WERI-Rb-1 (cell line): ENCODE data around the gene IFFO2.
"Not testable (repeated sequence)": the region's sequence is repeated elsewhere in the genome, so short reads cannot be mapped to it uniquely, and the experiment has no call there.

Experiments used
- DNase-seq: peaks from one replicate; pipeline ENCODE4 v3.0.0-alpha.2; 2020
- H3K27ac ChIP-seq: fragments of 250-450 bp; sonication (Bioruptor Pico); 2 replicates; pipeline ENCODE4 v1.5.1; 2020; ENCODE audit warnings: mild to moderate bottlenecking, moderate library complexity
- H3K27me3 ChIP-seq: fragments of 250-450 bp; sonication (Bioruptor Pico); 2 replicates; pipeline ENCODE4 v1.5.1; 2021; ENCODE audit warnings: mild to moderate bottlenecking, low read depth, moderate library complexity; ENCODE audit not compliant: insufficient read depth, severe bottlenecking
- H3K36me3 ChIP-seq: fragments of 250-450 bp; sonication (Bioruptor Pico); 2 replicates; pipeline ENCODE4 v1.5.1; 2020; ENCODE audit warnings: mild to moderate bottlenecking, moderate library complexity
- H3K4me3 ChIP-seq: 2 replicates; pipeline ENCODE4 v1.5.1; 2011; ENCODE audit warnings: low read depth, mild to moderate bottlenecking, control low read depth, low read length
- H3K9me3 ChIP-seq: fragments of 250-450 bp; sonication (Bioruptor Pico); 2 replicates; pipeline ENCODE4 v1.5.1; 2021; ENCODE audit warnings: mild to moderate bottlenecking, moderate library complexity; ENCODE audit not compliant: severe bottlenecking
- TF ChIP-seq, protein P1 (sequence below): IDR thresholded peaks from 2 replicates; pipeline ENCODE4 v1.5.1; 2011; ENCODE audit warnings: low read depth, mild to moderate bottlenecking, control low read depth, inconsistent platforms, low read length

Gene IFFO2

DNA sequence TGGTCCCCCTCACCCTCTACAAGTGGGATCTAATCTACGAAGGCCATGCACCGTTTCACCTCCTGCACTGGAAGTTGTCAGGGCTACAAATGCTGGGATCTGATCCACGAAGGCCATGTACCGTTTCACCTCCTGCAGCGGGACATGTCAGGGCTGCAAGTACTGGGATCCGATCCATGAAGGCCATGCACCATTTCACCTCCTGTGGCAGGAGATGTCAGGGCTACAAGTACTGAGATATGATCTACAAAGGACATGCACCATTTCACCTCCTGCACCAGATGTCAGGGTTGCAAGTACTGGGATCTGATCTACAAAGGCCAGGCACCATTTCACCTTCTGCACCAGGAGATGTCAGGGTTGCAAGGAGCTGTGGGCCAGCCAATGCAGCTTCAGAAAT is 61.2 kb downstream of the IFFO2 start:
- Histone ChIP-seq H3K36me3 (no peaks in the 10 kb centered on the region), H3K9me3 (no peaks in the 10 kb centered on the region), H3K4me3 (no peak overlapping the region), H3K27ac (no peak overlapping the region), H3K27me3 (no peaks in the 10 kb centered on the region)
- DNase-seq, result no peak
- TF ChIP-seq, protein P1, sequence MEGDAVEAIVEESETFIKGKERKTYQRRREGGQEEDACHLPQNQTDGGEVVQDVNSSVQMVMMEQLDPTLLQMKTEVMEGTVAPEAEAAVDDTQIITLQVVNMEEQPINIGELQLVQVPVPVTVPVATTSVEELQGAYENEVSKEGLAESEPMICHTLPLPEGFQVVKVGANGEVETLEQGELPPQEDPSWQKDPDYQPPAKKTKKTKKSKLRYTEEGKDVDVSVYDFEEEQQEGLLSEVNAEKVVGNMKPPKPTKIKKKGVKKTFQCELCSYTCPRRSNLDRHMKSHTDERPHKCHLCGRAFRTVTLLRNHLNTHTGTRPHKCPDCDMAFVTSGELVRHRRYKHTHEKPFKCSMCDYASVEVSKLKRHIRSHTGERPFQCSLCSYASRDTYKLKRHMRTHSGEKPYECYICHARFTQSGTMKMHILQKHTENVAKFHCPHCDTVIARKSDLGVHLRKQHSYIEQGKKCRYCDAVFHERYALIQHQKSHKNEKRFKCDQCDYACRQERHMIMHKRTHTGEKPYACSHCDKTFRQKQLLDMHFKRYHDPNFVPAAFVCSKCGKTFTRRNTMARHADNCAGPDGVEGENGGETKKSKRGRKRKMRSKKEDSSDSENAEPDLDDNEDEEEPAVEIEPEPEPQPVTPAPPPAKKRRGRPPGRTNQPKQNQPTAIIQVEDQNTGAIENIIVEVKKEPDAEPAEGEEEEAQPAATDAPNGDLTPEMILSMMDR, result no peak

DNA sequence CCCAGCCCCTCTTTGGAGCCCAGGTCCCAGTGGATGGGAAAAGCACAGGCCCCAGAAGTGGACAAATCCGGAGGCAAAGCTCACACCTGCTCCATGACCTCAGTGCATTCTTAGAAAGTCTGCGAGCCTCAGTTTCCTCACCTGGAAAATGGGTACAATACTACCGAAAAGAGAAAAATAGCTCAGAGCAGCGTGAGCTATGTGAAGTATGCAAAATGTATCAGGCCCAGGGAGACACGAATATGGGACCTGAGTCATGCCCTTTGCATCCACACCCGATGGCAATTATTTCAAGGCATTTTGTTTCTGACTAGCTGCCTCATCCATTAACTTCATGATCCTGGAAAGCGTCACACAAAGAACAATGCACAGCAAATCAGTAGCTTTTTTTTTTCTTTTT is 63.4 kb downstream of the IFFO2 start:
- Histone ChIP-seq H3K36me3 (no peaks in the 10 kb centered on the region), H3K27ac (no peak overlapping the region), H3K27me3 (no peaks in the 10 kb centered on the region), H3K9me3 (no peaks in the 10 kb centered on the region), H3K4me3 (no peak overlapping the region)
- TF ChIP-seq, protein P1, result no peak
- DNase-seq, result no peak

DNA sequence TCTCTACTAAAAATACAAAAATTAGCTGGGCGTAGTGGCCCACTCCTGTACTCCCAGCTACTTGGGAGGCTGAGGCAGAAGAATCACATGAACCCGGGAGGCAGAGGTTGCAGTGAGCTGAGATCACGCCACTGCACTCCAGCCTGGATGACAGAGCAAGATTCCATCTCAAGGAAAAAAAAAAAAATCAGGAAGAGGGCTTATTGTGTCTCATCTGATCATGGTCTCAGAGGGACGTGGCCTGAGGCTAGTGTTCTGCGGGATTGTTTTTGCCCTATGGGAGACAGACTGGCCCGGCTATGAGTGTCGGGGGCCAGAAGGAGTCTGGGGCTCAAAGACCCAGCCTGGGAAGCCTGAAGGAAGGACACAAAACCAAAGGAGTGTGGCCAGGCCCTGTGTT is 64.6 kb downstream of the IFFO2 start:
- not testable (repeated sequence) for H3K27me3 ChIP-seq, H3K27ac ChIP-seq, H3K36me3 ChIP-seq, H3K9me3 ChIP-seq, DNase-seq, H3K4me3 ChIP-seq

DNA sequence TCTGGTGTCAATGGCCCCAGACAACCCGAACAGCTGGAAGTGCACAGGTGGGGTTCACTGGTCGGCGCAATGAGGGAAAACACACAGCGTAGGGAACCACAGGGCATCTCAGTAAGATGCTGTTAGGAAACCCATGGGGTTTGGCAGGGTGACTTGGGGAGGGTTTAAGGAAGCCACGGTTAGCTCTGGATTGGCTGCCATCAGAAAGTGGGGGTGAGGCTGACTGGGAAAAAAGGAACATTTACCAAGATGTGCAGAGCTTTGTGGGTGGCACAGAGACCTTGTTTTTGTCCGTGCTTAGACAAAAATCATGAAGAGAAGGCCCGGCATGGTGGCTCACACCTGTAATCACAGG is 65.1 kb downstream of the IFFO2 start:
- TF ChIP-seq, protein P1, result no peak
- H3K27me3 ChIP-seq, result no peaks in the 10 kb centered on the region
- DNase-seq, result no peak
- H3K9me3 ChIP-seq, result no peaks in the 10 kb centered on the region
- no peak overlapping the region for H3K4me3 ChIP-seq
- no peak overlapping the region for H3K27ac ChIP-seq
- H3K36me3 ChIP-seq, result no peaks in the 10 kb centered on the region

DNA sequence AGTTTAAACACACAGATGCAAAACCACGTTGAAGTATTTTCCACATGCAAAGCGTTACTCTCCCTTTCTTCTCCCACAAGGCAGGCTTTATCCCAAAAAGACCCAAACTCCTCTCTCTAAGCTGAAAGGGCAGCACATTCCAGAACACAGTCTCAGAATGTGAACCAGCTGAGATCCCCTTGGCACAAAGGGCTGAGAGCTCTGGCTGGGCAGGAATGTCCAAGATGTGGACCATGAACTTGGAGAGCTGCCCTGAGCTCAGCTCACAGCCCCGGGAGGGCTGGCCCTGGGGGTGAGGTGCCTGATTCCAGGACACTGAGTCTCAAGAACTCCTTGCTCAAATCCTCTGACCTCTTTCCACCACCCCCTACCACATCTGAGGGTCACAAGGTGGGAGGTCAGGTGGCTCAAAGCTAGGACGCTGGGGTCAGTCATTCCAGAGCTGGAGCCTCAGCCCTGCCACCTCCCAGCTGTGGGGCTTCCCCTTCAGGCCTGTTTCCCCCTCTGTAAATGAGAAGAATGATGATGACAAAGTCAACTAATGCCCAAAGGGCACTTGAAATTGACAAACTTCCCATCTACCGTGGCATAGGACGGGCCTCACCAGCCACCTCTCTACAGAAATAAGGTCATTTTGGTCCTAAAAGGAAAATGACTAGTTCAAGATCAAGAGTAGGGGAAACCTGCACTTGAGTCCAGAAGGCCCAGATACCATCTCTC is 65.6 kb downstream of the IFFO2 start:
- H3K36me3 ChIP-seq, result no peaks in the 10 kb centered on the region
- no peak for DNase-seq

DNA sequence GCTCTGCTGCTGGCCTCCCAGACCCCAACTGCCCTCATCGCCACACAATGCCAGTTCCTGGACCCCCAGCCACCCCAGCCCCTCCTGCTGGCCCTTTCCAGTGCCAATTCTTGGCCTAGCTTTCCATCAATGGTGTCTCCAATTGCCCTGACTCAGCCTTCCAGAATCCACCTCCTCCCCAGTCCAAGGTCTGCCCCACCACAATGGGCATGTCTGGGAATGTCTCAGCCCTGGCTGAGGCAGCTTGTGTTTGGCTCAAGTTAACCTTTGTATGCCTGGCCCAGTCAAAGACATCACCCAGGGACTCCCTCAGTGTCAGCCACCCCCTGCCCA is 70.5 kb downstream of the IFFO2 start:
- Histone ChIP-seq H3K27ac (no peak overlapping the region), H3K4me3 (no peak overlapping the region), H3K9me3 (no peaks in the 10 kb centered on the region), H3K27me3 (no peaks in the 10 kb centered on the region), H3K36me3 (no peaks in the 10 kb centered on the region)
- TF ChIP-seq, protein P1, result no peak
- DNase-seq, result no peak

More for the DNA sequence above, 65.6 kb downstream of the IFFO2 start:
- no peaks in the 10 kb centered on the region for H3K9me3 ChIP-seq
- no peak overlapping the region for H3K27ac ChIP-seq
- H3K4me3 ChIP-seq, result no peak overlapping the region
- TF ChIP-seq, protein P1, result no peak
- H3K27me3 ChIP-seq, result no peaks in the 10 kb centered on the region
